ENCODE measurements around the gene TARS1. TPM values are rescaled to one million over a fixed set of nuclear protein-coding genes. Genes with fewer than 3 reads are reported as not detected.

TARS1 gene
- total RNA-seq, 1 donor from 2014 or later = 117 TPM

DNA sequence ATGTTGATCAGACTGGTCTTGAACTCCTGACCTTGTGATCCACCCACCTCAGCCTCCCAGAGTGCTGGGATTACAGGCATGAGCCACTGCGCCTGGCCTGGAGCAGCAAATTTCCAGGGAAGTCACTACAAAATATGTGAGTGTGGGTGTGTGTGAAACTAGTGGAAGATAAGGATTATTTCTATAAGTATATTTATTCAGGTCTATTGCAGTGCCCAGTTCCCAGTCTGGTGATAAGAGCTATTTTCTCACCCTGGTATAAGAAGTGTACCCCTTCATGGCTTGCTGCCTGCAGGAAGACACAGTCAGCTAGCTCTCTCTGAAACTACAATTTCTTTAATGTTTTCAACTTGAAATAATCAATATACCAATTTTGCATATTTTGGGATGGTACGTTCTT, 37.1 kb downstream of the TARS1 start:
- no peaks in the 10 kb centered on the region for H3K27me3 Mint-ChIP-seq (ENCODE audit: low read depth)
- TF ChIP-seq, protein P1, sequence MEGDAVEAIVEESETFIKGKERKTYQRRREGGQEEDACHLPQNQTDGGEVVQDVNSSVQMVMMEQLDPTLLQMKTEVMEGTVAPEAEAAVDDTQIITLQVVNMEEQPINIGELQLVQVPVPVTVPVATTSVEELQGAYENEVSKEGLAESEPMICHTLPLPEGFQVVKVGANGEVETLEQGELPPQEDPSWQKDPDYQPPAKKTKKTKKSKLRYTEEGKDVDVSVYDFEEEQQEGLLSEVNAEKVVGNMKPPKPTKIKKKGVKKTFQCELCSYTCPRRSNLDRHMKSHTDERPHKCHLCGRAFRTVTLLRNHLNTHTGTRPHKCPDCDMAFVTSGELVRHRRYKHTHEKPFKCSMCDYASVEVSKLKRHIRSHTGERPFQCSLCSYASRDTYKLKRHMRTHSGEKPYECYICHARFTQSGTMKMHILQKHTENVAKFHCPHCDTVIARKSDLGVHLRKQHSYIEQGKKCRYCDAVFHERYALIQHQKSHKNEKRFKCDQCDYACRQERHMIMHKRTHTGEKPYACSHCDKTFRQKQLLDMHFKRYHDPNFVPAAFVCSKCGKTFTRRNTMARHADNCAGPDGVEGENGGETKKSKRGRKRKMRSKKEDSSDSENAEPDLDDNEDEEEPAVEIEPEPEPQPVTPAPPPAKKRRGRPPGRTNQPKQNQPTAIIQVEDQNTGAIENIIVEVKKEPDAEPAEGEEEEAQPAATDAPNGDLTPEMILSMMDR (IDR thresholded peaks at IDR 0.05; ENCODE audit: unreplicated experiment) = no peak
- H3K4me3 Mint-ChIP-seq = no peak overlapping the region
- H3K36me3 Mint-ChIP-seq = peaks cover 40% of the 10 kb centered on the region
- H3K9me3 Mint-ChIP-seq = peaks cover 7% of the 10 kb centered on the region
- H3K27ac Mint-ChIP-seq = no peak overlapping the region
- DNase-seq (ENCODE audit: low spot score in 2 of 2, unreplicated experiment in 2 of 2) = no peak
- H3K4me1 Mint-ChIP-seq = peaks cover 5% of the 10 kb centered on the region

DNA sequence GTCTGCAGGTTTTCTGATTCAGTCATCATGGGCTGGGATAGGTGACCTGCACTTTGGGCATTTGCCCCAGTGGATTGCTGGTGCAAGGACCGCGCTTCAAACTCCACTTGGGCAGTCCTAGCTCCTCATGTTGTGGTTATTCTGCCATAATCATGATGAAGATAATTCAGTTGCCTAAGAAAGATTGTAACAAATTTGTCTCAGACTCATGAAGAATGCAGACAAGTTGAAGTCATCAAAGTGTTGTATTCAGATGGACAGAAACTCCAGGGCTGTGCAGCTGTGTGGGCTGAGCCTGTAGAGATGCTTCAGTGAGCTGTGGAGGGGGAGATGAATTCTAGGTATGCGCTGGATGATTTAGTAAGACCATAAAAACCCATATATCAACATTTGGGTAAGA, 38.5 kb downstream of the TARS1 start:
- Mint-ChIP-seq H3K27ac (peak overlapping the region; percentile 73), H3K36me3 (peaks cover 29% of the 10 kb centered on the region), H3K4me3 (no peak overlapping the region), H3K4me1 (peaks cover 3% of the 10 kb centered on the region), H3K27me3 (ENCODE audit: low read depth) (no peaks in the 10 kb centered on the region), H3K9me3 (peaks cover 7% of the 10 kb centered on the region)
- TF ChIP-seq, protein P1 (IDR thresholded peaks at IDR 0.05; ENCODE audit: unreplicated experiment) = no peak
- DNase-seq (ENCODE audit: low spot score in 2 of 2, unreplicated experiment in 2 of 2) = no peak

DNA sequence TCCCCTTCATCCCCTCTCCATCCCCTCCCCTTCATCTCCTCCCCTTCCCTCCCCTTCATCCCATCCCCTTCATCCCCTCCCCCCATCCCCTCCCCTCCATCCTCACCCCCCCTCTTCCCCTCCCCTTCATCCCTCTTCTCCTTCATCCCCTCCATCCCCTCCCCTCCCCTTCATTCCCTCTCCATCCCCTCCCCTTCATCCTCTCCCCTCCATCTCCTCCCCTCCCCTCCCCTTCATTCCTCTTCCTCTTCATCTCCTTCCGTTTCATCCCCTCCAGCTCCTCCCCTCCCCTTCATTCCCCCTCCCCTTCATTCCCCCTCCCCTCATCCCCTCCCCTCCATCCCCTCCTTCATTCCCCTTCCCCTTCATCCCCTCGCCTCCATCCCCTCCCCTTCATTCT, 40.1 kb downstream of the TARS1 start:
- peaks cover 3% of the 10 kb centered on the region for H3K4me1 Mint-ChIP-seq
- H3K9me3 Mint-ChIP-seq = no peaks in the 10 kb centered on the region
- DNase-seq (ENCODE audit: low spot score in 2 of 2, unreplicated experiment in 2 of 2) = no peak
- H3K27me3 Mint-ChIP-seq (ENCODE audit: low read depth) = no peaks in the 10 kb centered on the region
- no peak overlapping the region for H3K4me3 Mint-ChIP-seq
- peaks cover 16% of the 10 kb centered on the region for H3K36me3 Mint-ChIP-seq
- TF ChIP-seq, protein P1 (IDR thresholded peaks at IDR 0.05; ENCODE audit: unreplicated experiment) = no peak
- no peak overlapping the region for H3K27ac Mint-ChIP-seq

DNA sequence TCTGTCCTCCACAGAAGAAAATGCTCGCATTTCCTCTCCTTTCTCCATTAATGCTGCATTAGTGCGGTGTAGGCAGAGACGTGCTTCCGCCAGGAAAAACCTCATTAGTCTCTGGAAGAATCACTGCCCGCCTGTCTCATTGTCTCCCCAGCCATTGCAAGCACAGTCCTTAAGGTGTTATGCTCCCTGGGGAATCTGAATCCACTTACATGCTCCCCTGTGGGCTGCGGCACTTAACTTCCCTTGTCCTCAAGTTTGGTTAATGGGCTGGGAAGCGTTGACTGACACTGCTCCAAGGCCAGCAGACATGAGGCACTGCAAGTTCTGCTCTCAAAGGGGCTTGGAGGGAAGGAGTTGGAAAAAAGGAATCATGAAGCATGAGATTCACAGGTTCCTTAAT, 41.6 kb downstream of the TARS1 start:
- no peaks in the 10 kb centered on the region for H3K27me3 Mint-ChIP-seq (ENCODE audit: low read depth)
- peaks cover 3% of the 10 kb centered on the region for H3K4me1 Mint-ChIP-seq
- H3K4me3 Mint-ChIP-seq = no peak overlapping the region
- H3K27ac Mint-ChIP-seq = no peak overlapping the region
- no peak for DNase-seq (ENCODE audit: low spot score in 2 of 2, unreplicated experiment in 2 of 2)
- no peaks in the 10 kb centered on the region for H3K9me3 Mint-ChIP-seq
- TF ChIP-seq, protein P1 (IDR thresholded peaks at IDR 0.05; ENCODE audit: unreplicated experiment) = no peak
- peaks cover 4% of the 10 kb centered on the region for H3K36me3 Mint-ChIP-seq

DNA sequence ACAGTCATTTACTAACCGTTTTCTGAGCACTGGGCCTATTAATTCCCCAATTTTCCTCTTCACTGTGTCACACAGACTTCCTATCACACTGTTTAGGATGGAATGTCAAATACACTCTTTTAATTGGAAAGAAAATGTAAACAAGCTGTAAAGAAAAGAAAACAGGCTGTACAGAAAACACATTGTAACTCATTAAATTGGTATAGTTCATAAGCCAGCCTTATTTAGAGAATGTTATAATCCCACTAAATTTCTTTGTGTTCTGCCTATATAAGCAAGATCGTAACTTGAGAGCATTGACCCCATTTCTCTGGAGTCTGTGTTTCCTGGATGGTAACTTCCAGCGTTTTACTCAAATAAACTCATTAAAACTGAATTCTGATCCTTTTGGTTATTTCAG, 46.5 kb downstream of the TARS1 start:
- DNase-seq (ENCODE audit: low spot score in 2 of 2, unreplicated experiment in 2 of 2) = no peak
- no peaks in the 10 kb centered on the region for H3K4me1 Mint-ChIP-seq
- no peaks in the 10 kb centered on the region for H3K36me3 Mint-ChIP-seq
- no peak overlapping the region for H3K4me3 Mint-ChIP-seq
- TF ChIP-seq, protein P1 (IDR thresholded peaks at IDR 0.05; ENCODE audit: unreplicated experiment) = no peak
- no peaks in the 10 kb centered on the region for H3K27me3 Mint-ChIP-seq (ENCODE audit: low read depth)
- H3K27ac Mint-ChIP-seq = no peak overlapping the region
- no peaks in the 10 kb centered on the region for H3K9me3 Mint-ChIP-seq
